C4-2B (cell line): Measurements from ENCODE around the gene BABAM2.

ENCODE experiments used
- H3K27ac ChIP-seq: fragments of 450-650 bp; 2 replicates; pipeline ENCODE4 v1.5.1; 2017
- CTCF ChIP-seq: fragments of 450-650 bp; conservative IDR thresholded peaks from 2 replicates; pipeline ENCODE4 v1.5.1; 2017; ENCODE audit warnings: mild to moderate bottlenecking
- ZFX ChIP-seq: fragments of 450-650 bp; IDR thresholded peaks from 2 replicates; pipeline ENCODE4 v1.6.1; 2017

BABAM2 gene

GRCh38 chr2:28185153-28185552, 294.6 kb downstream of the BABAM2 start:
- no peak overlapping the region for H3K27ac ChIP-seq
- TF ChIP-seq ZFX, result no peak
- no peak for TF ChIP-seq CTCF

- TF ChIP-seq ZFX (no peak), CTCF (no peak)
Observed at GRCh38 chr2:28185891-28186290, 295.4 kb downstream of the BABAM2 start.

GRCh38 chr2:28187186-28187585, 296.7 kb downstream of the BABAM2 start:
- TF ChIP-seq CTCF (no peak), ZFX (no peak)
- no peak overlapping the region for H3K27ac ChIP-seq

More at GRCh38 chr2:28185891-28186290, 295.4 kb downstream of the BABAM2 start:
- no peak overlapping the region for H3K27ac ChIP-seq

- TF ChIP-seq ZFX (no peak), CTCF (no peak)
- no peak overlapping the region for H3K27ac ChIP-seq
Observed at GRCh38 chr2:28188436-28188835, 297.9 kb downstream of the BABAM2 start.

GRCh38 chr2:28193630-28194403, 303.3 kb downstream of the BABAM2 start:
- no peak overlapping the region for H3K27ac ChIP-seq
- TF ChIP-seq ZFX, result no peak
- TF ChIP-seq CTCF, result no peak

- H3K27ac ChIP-seq, result no peak overlapping the region
- no peak for TF ChIP-seq CTCF
- TF ChIP-seq ZFX, result no peak
Observed at GRCh38 chr2:28199995-28200679, 309.6 kb downstream of the BABAM2 start.

GRCh38 chr2:28201671-28202180, 311.2 kb downstream of the BABAM2 start:
- H3K27ac ChIP-seq, result no peak overlapping the region
- no peak for TF ChIP-seq CTCF
- no peak for TF ChIP-seq ZFX
